ENCODE data around the gene SNX6. TPM values are rescaled to one million over a fixed set of nuclear protein-coding genes. Genes with fewer than 3 reads are reported as not detected.
"Not testable (repeated sequence)": the region's sequence is repeated elsewhere in the genome, so short reads cannot be mapped to it uniquely, and the experiment has no call there.

The SNX6 gene
- total and polyA plus RNA-seq, 12 donors, result 16.6 to 205 (median 83.7) TPM

DNA sequence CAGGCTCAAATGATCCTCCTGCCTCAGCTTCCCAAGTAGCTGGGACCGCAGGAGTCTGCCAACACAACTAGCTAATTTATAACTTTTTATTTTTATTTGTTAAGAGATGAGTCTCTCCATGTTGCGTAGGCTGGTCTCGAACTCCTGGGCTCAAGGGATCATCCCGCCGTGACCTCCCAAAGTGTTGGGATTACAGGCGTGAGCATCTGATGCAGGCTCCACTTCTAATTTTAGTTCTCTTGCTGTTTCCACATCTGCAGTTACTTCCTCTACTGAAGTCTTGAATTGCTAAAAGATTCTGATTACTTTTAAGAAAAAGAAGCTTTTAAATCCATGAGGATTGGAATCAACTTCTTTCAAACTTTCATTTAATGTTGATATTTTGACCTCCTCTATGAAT, 13.4 kb upstream of the SNX6 start:
- no peak for TF ChIP-seq POLR2A (IDR thresholded peaks at IDR 0.05)
- Histone ChIP-seq H3K4me3 (no peak overlapping the region), H3K27me3 (no peaks in the 10 kb centered on the region), H3K27ac (no peak overlapping the region), H3K4me1 (replicated peaks in 1 of 2) (peaks cover 0 to 4% of the 10 kb centered on the region in 2 donors), H3K36me3 (replicated peaks in 1 of 2) (no peaks in the 10 kb centered on the region), H3K9me3 (replicated peaks in 1 of 3) (no peaks in the 10 kb centered on the region)
- DNase-seq, result peak in 1 of 7 donors; percentile 18
- intact Hi-C loops (cut with DNase I), result no loop called here
- 75 to 86% (median 80%) methylated on average over 6 of the region's 6 CpGs for WGBS, 4 donors

DNA sequence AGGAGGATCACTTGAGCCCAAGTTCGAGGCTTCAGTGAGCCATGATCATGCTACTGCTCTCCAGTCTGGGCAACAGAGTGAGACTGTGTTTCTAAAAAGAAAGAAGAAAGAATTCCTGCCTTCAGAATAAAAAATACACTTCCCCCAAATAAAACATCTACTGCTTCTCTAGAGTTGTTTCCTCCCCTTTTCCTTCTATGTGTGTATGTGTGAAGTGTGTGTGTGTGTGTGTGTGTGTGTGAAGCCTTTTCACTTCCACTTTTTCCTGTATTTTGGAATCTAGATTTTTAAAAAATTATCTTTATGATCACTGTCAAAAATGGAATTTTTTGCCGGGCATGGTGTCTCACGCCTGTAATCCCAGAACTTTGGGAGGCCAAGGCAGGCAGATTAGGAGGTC, 12.6 kb upstream of the SNX6 start:
- peaks cover 0 to 4% of the 10 kb centered on the region in 2 donors for H3K4me1 ChIP-seq (replicated peaks in 1 of 2)
- H3K27ac ChIP-seq, result no peak overlapping the region
- no peaks in the 10 kb centered on the region for H3K9me3 ChIP-seq (replicated peaks in 1 of 3)
- DNase-seq, result no peak
- intact Hi-C loops (cut with DNase I), result no loop called here
- no peak overlapping the region for H3K4me3 ChIP-seq
- WGBS, 4 donors, result 83 to 92% (median 88%) methylated on average over 3 of the region's 3 CpGs
- TF ChIP-seq CTCF (IDR thresholded peaks at IDR 0.05) (no peak), POLR2A (IDR thresholded peaks at IDR 0.05) (no peak)
- no peaks in the 10 kb centered on the region for H3K36me3 ChIP-seq (replicated peaks in 1 of 2)
- no peaks in the 10 kb centered on the region for H3K27me3 ChIP-seq

- Histone ChIP-seq H3K36me3 (replicated peaks in 1 of 2) (no peaks in the 10 kb centered on the region), H3K9me3 (replicated peaks in 1 of 3) (no peaks in the 10 kb centered on the region), H3K27me3 (no peaks in the 10 kb centered on the region), H3K4me1 (replicated peaks in 1 of 2) (peaks cover 0 to 4% of the 10 kb centered on the region in 2 donors), H3K4me3 (no peak overlapping the region), H3K27ac (no peak overlapping the region)
- no peak for DNase-seq
- TF ChIP-seq POLR2A (IDR thresholded peaks at IDR 0.05), result no peak
- no peak for TF ChIP-seq CTCF (IDR thresholded peaks at IDR 0.05)
- WGBS, 4 donors, result 57 to 85% (median 67%) methylated on average over 1 of the region's 1 CpG
- intact Hi-C loops (cut with DNase I), result no loop called here
Measured at GRCh38 chr14:34640826-34641225, 10.9 kb upstream of the SNX6 start.

- H3K36me3 ChIP-seq (replicated peaks in 1 of 2); H3K4me3 ChIP-seq; H3K9me3 ChIP-seq (replicated peaks in 1 of 3); H3K4me1 ChIP-seq (replicated peaks in 1 of 2); H3K27me3 ChIP-seq; DNase-seq; H3K27ac ChIP-seq; intact Hi-C loops (cut with DNase I): not testable (repeated sequence)
- 70 to 84% (median 81%) methylated on average over 9 of the region's 9 CpGs for WGBS, 4 donors
Measured at GRCh38 chr14:34634360-34634771, 4.4 kb upstream of the SNX6 start.

GRCh38 chr14:34633742-34634141, 3.8 kb upstream of the SNX6 start:
- Histone ChIP-seq H3K9me3 (replicated peaks in 1 of 3) (no peaks in the 10 kb centered on the region), H3K27ac (no peak overlapping the region), H3K27me3 (no peaks in the 10 kb centered on the region), H3K36me3 (replicated peaks in 1 of 2) (no peaks in the 10 kb centered on the region), H3K4me1 (replicated peaks in 1 of 2) (peaks cover 5% of the 10 kb centered on the region in 2 donors), H3K4me3 (no peak overlapping the region)
- WGBS, 4 donors, result 62 to 87% (median 69%) methylated on average over 1 of the region's 1 CpG
- TF ChIP-seq CTCF (IDR thresholded peaks at IDR 0.05) (no peak), POLR2A (IDR thresholded peaks at IDR 0.05) (no peak)
- no peak for DNase-seq
- intact Hi-C loops (cut with DNase I), result no loop called here

Data from adrenal gland (tissue), 12 donors.